Breast epithelium (tissue), 3 donors: ENCODE measurements around the gene HSD11B1.

Source experiments
- CTCF ChIP-seq, 3 donors: fragments of 450-650 bp; IDR thresholded peaks; one replicate each; pipeline ENCODE4 v1.5.1; 2016 to 2017; ENCODE audit warnings: antibody characterized with exemption in 3 of 3, mild to moderate bottlenecking in 3 of 3, moderate library complexity in 3 of 3
- POLR2A ChIP-seq: fragments of 450-650 bp; IDR thresholded peaks from one replicate; pipeline ENCODE4 v1.6.1; 2016; ENCODE audit warnings: antibody characterized with exemption, mild to moderate bottlenecking, moderate library complexity

GRCh38 chr1:209727785-209728184, 23.1 kb downstream of the HSD11B1 start:
- TF ChIP-seq CTCF (IDR thresholded peaks at IDR 0.05) (no peak), POLR2A (no peak)
